Stimulated activated CD4-positive, alpha-beta T cell treated with anti-CD3 and anti-CD28 coated beads, TNF-alpha, amount 100 ng/mL, for 1 hour (primary cell): ENCODE results near the gene SERTAD1.
"Not testable (repeated sequence)": the region's sequence is repeated elsewhere in the genome, so short reads cannot be mapped to it uniquely, and the experiment has no call there.

ENCODE experiments used
- DNase-seq, 3 donors: peaks; one replicate each; pipeline ENCODE4 v3.0.0-alpha.2; 2020; ENCODE audit warnings: low read depth in 3 of 3, low spot score in 1 of 3

Gene SERTAD1

GRCh38 chr19:40422748-40423566 lies 2.8 kb downstream of the SERTAD1 start:
- no peak for DNase-seq

- no peak for DNase-seq
Measured at GRCh38 chr19:40421993-40422747, 3.6 kb downstream of the SERTAD1 start.

DNA sequence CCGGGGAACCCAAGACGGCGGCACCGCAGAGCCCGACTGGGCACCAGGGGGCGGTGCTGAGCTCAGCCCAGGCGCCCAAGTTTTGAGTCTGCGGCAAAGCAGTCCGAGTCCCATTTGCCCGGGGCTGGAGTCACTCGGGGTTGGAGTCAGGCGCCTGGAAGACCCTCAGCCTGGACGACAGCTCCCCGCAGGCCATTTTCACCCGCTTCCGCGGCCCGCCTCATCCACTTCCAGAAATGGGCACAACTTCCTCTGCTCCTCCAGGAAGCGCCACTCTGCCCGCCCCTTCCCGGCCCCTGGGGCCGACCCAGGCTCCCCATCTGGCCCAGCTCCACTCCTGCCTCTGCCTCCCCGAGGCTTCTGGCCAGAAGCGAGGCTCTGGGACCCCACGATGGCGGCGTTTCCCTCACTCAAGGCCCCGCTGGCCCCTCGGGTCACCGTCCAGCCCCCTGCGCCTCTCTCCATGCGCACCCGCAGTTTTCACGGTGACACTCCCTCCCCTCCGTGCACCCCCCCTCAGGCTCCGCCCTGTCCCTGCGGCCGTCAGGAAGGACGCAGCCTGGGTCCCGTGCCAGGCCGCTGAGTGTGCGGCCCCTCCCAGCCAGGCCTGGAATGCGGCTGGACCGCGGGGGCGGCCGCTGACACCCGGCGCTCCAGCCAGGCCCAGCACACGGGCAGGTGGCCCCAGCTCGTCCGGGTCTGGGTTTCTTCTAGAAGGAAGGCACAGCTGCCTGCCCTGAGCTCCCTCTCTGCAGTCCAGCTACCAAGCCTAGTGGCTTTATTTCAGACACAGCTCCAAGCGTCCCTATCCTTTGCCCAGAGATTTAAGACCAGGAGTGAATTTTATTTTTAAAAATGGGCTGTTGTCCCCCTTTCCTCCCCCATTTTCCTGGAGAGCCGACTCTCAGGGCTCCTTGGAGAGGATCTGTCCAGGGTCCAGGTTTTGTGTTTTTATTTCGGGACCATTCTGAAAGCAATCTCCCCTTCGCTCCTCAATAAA lies 4.7 kb downstream of the SERTAD1 start:
- peak in 2 of 3 donors; percentile 44 to 60 for DNase-seq

DNA sequence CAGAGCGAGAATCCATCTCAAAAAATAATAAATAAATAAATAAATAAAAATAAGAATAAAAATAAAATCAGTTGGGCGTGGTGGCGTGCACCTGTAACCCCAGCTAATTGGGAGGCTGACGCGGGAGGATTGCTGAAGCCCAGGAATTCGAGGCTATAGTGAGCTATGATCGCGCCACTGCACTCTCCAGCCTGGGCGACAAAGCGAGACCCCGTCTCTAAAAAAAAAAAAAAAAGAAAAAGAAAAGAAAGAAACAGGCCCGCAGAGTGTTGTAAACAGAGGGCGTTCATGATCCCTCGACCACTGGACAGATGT lies 5.4 kb downstream of the SERTAD1 start:
- DNase-seq, result no peak

DNA sequence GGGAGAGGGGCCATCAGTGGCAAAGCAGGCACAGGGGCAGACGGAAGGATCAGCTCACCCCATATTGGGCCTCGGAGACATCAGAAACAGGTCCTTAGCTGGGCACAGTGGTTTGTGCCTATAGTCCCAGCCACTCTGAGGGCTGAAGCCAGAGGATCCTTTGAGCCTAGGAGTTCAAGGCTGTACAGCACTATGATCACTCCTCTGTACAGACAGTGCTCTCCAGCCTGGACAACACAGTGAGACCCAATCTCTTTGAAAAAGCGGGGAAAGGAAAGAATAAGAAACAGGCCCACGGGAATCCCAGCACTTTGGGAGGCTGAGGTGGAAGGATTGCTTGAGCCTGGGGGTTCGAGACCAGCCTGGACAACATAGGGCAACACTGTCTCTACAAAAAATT lies 6.0 kb downstream of the SERTAD1 start:
- no peak for DNase-seq

DNA sequence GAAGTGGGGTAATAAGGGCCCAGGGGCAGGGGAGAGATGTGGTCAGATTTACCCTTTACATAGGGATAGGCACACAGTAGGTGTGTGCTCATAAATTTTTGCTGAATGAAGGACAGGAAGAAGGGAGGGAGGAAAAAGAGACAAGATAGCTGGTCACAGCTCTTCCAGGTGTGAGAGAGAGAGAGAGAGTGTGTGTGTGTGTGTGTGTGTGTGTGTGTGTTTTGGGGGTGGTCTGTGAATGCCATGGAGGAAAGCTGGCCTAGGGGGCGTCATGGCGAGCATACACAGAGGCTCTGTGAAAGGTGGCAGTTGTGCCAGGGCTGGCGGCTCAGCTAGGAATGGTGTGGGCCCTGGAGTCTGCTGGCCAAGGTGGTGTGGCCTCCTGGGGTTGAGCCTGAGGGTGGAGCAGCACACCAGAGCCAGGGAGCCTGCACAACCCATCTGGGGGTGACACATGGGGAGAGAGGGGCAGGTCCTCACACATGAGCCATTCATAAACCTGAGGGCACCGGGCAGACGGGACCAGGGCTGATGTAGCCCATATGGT lies 6.7 kb downstream of the SERTAD1 start:
- no peak for DNase-seq

- DNase-seq, result no peak
Measured at GRCh38 chr19:40418040-40418439, 7.8 kb downstream of the SERTAD1 start.

DNA sequence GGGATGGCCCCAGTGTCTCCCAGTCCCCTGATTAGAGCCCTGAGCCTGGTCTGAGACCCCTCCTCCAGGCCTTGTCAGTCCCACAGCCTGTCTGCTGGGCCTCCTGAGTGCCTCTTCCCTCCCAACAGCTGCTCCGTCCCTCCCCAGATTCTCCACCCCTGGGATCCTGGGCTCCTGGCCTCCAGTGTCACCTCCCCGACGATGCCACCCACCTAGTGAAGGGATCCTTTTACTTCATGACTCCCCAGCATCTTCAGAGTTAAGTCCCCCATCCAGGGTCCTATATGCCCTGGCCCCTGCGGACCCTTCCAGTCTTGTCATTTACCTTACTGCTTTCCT lies 8.2 kb downstream of the SERTAD1 start:
- DNase-seq, result no peak

GRCh38 chr19:40416918-40417642 lies 8.7 kb downstream of the SERTAD1 start:
- DNase-seq, result no peak

- no peak for DNase-seq
Measured at GRCh38 chr19:40415768-40416167, 10.0 kb downstream of the SERTAD1 start.

DNA sequence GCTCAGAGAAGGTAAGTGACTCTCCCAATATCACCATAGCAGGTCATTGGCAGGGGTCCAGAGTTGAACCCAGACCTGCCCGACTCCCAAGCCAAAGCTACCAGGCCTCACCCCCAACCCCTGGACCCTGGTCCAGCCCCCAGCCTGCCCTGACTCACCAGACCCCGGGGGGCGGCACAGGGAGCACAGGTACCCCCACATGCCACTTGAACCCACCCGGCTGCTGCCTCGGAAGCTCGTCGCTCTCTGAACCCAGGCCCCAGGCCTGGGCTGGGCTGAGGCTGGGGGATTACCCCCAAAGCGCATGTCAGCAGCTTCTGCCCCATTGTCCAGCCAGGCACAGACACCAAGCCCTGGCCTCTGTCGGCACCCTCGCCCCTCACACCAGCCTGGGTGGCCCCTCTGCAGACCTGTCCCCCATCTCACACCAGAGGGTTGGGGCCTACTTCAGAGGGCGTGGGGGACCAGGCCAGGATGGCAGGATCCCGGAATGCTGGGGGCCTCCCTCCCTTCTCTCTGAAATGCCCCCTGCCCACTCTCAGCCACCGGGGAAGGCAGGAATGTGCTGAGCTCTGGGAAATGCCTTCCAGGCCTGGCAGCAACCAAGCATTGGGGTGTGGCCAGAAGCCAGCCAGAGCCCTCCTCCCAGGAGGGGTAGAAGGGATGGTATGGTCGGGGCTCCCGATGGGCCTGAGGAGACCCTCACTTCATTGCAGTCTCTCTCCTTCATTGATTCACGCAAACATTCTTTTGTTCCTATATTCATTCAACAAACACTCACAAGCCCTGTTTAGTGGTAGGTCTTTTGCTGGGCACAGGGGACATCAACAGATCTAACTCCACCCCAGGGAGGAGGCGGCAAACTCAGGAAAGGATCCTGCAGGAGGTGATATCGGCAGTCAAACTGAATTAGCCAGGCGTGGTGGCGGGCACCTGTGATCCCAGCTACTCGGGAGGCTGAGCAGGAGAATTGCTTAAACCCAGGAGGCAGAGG lies 11.0 kb downstream of the SERTAD1 start:
- no peak for DNase-seq

DNA sequence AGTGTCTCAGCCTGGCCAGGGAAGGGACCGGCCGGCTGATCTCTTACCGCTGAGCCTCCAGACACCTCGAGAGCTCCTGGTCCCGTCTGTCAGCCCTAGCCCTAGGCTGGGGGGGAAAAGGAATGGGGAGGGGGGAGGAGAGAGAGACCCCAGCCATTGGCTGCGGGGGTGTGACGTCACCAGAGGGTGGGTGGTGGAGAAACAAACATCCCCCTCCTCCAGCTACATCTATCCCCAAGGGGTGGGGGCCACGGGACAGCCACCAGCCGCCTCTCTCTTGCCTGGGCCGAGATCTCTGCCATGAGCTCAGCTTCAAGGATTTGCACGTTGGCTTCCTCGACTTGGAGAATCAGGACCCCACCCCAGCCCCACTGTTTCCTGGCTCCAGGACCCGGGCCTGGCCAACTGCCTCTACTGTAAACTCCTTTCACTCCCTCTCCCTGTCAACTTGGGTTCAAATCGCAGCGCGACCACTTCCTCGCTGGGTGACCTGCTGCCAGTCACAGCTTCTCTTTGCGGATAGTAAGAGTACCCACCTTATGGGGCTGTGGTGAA lies 12.4 kb downstream of the SERTAD1 start, which contains the start of gene PRX:
TSS of gene PRX (minus strand) at position 88 of the 555 bp plus-strand sequence. CDS start 5,446 bp downstream, outside the sequence.
- DNase-seq, result no peak

GRCh38 chr19:40412866-40413265 lies 12.9 kb downstream of the SERTAD1 start:
- no peak for DNase-seq

GRCh38 chr19:40411958-40412499 lies 13.8 kb downstream of the SERTAD1 start:
- no peak for DNase-seq

- no peak for DNase-seq
Measured at GRCh38 chr19:40411125-40411842, 14.5 kb downstream of the SERTAD1 start.

GRCh38 chr19:40410030-40410389 lies 15.8 kb downstream of the SERTAD1 start:
- DNase-seq, result no peak

DNA sequence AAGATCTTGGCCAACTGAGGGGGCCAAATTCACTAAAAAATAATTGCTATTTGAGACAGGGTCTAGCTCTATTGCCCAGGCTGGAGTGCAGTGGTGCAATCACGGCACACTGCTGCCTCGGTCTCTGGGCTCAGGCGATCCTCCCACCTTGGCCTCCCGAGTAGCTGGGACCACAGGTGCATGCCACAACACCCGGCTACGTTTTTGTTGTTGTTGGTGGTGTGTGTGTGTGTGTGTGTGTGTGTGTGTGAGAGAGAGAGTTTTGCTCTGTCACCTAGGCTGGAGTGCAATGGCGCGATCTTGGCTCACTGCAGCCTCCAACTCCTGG lies 17.2 kb downstream of the SERTAD1 start:
- DNase-seq, result not testable (repeated sequence)
